ENCODE results near the gene BAK1.

The BAK1 gene

DNA sequence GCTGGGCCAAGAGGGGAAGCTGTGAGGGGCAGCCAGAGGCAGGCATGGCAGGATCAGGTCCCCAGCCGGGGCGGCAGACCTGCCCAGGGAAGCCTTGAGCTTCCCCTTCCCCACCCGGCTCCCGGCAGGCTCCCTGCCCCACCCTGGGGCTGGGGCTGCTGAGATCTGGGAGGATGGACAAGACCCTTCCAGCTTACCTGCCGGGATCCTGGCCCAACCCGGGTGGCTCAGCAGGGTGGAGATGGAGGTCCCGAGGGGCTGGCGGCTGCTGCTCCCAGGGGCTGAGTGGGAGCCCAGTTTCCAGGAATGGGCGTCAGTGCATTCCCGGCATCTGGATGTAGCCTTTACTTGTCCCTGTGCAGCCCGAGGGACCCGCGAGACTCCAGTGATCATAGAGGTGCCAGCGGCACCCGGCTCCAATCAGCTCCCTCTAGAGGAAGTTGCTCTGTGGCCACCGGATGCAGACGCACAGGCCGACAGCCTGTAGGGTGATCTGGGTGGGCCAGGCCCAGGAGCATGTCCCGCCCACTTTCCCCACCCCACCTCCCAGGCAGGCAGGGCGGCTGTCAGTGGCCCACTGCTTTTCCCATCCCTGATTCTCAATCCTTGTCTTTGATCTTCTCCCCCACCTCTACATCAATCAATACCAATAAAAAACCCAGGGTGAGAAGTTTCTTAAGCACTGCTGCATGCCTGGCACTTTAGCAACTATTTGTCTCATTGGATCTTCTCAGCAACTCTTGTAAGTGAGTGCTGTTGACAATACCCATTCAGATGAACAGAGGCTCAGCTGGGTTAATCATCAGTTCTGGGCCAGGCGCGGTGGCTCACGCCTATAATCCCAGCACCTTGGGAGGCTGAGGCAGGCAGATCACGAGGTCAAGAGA, at the start of gene BAK1:
TSS of gene BAK1 (minus strand) at position 449 of the 887 bp plus-strand sequence. CDS start 2,672 bp downstream, outside the sequence.
- DNase-seq, result peak; percentile 88

DNA sequence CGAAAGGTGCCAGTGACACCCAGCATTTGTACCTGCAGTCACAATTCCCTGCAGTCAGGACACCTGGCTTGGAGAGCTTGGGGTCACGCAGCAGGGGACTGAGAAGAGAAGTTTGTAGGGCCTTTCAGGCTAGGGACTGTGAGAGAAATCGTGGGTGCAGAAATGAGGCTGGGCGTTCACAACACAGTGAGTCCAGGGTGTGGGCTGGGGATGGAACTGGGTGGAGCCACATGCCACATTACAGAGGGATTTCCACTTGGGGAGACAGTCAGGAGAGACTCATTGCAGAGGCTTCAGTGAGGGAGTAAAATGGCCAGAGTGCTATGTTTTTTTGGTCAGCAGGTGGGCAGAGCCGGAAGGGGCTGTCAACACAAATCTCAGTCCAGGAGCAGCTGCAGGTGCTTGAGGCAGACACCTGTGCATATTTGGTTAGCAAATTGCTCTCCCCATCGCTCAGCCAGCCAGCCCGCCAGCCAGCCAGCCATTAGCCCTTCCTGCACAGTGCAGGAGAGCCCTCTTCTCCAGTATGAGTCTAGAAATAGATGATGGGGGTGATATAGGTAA, 48.4 kb upstream of the BAK1 start:
- no peak for DNase-seq

DNA sequence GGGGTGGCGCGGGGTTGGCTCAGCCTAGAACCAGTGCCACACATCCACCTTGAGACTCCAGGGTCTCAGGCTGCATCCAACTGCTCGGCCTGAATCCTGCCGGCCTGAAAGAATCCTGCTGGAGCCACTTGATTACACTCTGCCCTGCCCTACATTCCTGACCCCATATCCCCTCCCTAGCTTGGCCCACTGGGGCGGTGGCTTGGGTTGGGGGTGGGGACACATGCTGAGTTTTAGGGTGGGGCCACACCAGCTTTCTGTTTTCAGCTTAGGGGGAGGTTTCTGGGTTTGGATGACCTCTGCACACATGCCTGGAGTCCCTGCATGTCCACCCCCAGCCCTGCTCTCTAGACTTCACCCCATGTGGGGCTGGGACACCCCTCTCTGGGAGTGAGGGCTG, 47.8 kb upstream of the BAK1 start:
- no peak for DNase-seq

DNA sequence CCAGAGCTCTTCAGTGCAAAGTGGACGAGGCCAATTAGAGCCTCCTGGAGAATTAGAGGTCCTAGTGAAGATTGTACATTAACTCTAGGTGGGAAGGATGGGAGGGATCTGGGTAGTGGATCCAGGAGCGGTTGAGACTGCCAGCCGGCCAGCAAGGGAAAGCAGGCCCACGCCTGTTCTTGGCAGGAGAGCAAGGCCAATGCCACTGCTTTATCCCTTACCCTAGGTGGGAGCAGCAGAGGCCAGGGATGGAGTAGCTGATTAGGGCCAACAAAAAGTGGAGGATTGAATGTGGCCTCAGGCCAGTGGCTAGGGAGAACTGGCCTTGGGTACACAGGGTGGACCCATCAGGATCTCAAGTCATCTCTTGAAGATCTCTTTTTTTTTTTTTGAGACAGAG, 44.8 kb upstream of the BAK1 start:
- DNase-seq, result no peak

DNA sequence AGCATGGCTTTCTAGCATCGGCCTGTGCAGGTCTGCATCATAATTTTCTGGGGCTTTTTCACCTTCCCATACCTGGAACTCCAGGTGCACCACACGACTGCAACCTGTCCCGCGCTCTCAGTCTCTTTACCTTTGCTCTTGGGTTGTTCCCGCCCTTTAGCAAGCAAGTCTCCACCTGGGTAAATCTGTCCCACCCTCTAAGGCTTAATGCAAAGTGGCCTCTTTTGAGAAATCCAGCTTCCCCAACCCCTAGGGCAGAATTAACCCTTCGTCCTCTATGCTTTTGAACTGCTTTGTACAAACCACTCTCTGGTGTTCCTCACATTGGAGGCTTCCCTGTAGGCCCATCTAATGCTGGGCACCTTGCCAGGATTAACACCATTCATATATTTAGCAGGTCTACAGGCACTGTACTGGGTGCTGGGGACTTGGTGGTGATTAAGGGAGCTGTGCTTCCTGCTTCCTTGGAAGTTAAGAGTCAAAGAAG, 43.9 kb upstream of the BAK1 start:
- DNase-seq, result no peak

DNA sequence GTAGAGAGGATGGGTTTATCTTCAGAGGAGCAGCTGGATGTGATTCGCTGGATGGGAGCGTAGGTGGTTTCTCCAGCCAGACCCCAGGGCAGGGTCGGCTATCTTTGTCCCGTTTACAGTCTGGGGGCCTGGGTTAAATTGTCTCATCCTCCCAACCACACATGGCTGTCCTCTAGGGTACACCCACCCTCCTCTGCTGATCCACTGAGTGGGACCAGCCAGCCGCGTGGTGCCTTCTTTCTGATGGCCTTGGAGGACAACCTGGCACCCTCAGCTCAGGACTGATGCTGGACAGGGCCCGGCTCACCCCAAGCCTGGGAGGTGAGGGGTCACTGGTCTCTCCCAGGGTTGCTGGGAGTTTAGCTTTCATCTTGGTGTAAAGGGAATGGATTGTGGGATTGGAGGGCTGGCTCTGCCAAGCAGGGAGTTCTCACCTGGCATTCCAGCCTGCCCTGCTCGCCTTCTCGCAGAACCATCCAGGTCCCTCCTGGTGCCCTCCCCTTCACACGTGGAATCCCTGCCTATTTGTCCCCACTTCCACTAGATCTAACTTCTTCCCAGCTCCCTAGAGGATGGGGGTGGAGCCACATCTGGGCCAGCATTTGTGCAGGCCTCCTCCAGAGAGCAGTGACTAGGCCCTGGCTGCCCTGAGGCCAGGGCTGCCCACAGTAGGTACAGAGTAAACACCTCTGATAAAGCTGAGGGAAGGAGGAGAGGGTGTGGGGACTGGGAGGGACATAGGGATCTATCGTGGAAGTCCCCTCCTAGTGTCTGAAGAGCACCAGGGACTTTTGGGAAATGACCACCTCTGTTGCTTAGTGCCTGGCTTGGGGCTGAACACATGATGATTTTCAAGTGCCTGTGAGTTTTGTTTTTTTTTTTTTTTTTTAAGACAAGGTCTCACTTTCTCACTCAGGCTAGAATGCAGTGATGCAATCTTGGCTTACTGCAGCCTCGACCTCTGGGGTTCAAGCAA, 42.7 kb upstream of the BAK1 start:
- DNase-seq, result no peak

DNA sequence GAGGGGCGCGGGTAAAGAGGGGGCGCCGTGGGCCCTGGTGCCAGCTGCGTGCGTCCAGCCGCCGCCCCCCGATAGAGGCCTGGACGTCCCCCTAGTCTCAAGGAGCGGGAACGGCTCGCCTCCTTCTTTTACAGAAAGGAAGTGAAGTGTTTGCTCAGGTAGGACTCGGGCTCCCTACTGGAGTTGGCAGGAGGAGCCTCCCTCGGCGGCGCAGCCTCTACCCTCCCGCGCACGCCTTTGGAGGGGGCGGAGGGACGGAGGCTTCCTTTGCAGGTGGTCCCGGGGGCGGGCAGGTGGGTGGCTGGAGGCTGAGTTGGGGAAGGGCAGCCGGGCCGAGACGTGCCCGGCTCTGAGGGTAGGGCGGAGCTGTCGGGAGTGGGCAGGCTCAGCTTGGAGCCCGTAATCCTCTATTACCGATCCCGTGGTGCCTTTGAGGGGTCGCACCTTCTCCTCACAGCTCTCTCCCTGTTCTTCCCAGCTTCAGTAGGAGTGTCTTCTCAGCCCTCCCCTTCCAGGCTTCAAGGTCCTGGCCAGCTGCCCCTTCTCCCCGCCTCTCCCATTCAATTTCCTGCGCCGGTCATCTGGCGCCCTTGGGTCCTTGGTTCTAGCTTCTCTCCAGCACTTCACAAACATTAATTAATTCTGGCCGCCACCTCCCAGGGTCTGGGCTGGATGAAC, 41.8 kb upstream of the BAK1 start:
- DNase-seq, result no peak

DNA sequence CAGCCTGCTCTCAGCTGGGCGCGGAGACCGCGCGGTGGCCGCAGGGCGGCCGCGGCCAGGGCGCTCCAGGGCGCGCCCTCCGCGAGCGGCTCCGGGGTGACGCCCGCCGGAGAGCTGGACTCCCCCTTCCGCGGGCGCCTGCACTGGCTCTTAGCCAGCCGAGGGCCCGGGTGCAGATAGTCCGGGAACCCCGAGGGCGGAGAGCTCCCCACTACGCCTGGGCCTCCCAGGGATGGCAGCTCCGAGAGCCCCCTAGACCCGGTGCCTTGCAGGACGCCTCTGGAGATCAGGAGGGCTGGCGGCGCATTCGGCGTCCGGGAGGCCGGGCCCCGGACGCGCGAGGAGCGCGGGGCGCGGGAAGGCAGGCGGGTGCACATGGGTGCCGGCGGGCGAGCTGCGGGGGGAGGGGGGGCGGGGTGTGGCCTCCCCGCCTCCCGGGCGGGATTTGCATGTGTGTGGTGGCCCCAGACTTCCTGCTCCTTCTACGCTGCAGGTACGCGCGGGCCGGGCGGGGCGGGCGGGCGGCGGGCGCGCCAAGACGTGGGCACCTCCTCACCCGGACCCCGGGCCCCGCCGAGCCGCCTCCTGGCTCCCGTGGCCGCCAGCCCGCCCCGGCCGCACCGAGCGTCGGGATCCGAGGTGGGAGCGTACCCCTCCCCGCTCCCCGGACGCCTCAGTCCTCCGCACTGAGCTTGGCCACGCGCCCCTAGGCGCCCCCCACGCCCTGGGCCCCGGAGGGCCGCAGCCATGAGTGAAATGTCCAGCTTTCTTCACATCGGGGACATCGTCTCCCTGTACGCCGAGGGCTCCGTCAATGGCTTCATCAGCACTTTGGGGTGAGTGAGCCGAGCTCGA, 41.0 kb upstream of the BAK1 start, which contains the start of gene ITPR3:
TSS of gene ITPR3 (plus strand) at position 467 of the 855 bp plus-strand sequence. CDS start at position 748, 281 bp downstream.
- peak; percentile 67 for DNase-seq

DNA sequence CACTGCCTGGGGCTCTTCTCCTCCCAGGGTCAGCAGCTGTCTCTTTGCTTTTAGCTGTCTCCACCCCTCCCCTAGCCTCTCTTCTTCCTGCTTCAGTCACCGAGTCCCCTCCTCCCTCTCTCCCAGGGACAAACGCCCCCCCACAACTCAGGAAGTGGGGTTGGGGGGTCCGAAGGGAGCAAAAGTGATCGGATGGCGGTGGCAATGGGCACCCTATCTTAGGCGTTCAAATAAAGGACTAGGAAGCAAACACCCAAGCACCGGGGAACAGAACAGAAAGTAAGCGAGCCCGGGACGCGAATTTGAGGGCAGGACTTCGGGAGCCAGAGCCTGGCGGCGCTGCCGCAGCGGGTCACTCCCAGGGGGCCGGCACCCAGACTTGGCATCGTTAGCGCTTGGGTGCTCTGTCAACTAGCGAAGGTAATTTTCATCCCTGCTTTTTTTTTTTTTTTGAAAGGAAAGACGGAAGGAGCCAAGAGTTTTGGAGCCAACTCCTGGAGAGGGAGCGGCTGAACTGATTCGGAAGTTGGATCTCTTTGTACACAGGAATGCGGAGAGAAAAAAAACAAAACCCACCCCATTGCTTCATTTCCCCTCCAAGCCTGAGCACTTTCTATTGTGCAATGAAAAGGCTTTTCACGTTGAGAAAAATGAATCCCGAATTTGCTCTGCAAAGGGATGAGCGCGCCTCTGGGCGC, 40.2 kb upstream of the BAK1 start:
- DNase-seq, result peak; percentile 67

DNA sequence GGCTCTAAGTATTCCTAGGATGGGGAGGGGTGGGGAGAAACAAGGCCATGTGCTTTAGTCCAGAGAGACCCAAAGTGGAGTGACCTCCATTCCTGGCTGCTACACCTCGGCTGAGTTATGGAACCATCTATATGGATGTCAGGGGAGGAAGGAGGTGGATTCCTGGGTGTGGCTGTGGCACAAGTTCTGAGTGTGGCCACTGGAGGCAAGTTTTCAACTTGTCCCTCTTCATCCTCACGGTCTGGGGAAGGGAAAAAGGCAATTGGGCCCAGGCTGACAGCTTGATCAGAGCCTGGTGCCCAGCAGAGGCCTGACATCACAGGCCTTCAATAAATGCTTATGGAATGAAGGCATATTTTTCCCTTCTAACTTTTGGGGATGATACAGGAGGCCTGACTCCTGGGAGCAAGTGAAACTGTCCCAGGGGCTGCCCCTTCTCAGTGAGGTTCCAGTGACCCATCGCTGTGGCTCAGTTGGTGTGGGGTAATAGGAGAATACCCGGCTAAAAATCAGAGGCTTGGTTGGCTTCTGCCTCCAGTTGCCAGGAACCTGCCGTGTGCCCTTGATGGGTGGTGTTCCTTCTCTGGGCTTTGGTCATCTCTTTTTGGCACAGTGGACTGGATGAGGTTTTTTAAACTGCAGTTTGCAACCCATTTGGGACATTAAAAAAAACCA, 39.2 kb upstream of the BAK1 start:
- DNase-seq, result no peak

DNA sequence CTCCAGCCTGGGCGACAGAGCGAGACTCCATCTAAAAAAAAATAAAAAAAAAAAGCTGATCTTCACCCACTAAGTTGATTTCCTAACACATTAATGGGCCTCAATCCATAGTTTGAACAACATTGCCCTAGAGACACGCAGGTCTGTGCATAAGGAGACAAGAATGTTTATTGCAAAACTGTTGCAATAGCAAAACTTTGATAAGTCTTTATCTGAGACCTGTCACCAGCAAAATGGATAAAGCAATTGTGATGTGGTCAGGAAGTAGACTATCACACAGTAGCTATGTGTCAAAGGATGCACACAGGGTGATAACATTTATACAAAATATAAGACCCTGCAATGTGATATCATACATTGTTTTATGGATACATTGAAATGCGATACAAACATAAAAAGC, 36.8 kb upstream of the BAK1 start:
- no peak for DNase-seq

DNA sequence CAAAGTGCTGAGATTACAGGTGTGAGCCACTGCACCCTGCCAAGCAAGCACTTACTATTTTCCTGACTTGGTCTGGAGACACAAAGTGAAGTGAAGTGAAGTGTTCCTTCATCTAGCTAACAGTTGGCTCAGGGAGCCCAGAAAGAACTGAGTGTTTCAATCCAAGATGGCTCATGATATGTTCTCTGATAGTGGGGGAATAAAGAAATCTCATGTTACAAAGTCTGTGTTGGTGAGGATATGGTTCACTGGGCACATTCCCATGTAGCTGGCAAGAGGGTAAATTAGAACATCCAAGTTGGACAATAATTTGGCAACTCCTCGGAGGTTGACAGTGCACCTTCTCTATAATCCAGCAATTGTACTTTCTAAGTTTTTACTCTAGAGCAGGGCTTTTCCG, 36.0 kb upstream of the BAK1 start:
- DNase-seq, result no peak

DNA sequence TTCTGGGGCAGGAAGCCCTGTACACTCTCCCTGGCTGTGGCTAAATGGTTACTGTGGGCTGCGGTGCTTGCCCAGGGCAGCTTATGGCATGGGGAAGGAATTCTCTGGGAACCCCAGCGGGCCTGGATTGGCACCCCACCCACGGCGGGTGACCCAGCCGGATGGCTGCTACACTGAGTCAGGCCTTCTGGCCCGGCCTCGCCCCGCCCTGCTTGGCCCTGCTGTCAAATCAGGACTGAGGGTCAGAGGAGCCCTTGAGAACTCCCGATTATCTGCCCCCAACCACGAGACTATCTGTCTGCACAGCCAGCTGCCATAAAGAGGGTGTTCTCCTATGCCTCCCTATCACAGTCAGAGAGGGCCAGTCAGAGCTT, 33.7 kb upstream of the BAK1 start:
- no peak for DNase-seq

DNA sequence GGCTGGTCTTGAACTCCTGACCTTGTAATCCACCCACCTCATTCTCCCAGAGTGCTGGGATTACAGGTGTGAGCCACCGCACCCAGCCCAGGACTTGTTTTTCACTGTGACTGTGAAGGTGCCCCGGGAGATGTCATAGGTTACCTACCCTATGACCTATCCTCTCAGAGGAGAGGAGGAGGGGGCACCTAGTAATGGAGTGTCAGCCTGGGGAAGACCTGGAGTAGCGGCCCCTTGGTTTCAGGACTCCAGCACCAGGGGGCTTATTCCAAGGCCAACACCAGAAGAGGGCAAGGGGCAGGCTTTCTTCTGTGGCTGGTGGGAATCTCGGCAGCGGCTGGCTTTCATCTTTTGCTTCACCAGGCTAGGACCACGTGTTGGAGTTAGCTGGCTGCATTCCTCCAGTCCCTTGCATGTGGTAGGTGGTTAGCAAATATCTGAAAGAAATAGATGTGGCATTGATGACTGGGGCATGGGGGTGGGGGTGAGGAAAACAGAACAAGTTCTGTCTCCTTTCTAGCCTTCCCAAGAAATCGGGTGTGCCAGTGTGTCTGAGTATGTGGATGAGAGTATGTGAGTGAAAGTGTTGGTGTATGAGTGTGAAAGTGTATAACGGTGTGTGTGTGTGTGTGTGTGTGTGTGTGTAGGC, 33.2 kb upstream of the BAK1 start:
- no peak for DNase-seq

DNA sequence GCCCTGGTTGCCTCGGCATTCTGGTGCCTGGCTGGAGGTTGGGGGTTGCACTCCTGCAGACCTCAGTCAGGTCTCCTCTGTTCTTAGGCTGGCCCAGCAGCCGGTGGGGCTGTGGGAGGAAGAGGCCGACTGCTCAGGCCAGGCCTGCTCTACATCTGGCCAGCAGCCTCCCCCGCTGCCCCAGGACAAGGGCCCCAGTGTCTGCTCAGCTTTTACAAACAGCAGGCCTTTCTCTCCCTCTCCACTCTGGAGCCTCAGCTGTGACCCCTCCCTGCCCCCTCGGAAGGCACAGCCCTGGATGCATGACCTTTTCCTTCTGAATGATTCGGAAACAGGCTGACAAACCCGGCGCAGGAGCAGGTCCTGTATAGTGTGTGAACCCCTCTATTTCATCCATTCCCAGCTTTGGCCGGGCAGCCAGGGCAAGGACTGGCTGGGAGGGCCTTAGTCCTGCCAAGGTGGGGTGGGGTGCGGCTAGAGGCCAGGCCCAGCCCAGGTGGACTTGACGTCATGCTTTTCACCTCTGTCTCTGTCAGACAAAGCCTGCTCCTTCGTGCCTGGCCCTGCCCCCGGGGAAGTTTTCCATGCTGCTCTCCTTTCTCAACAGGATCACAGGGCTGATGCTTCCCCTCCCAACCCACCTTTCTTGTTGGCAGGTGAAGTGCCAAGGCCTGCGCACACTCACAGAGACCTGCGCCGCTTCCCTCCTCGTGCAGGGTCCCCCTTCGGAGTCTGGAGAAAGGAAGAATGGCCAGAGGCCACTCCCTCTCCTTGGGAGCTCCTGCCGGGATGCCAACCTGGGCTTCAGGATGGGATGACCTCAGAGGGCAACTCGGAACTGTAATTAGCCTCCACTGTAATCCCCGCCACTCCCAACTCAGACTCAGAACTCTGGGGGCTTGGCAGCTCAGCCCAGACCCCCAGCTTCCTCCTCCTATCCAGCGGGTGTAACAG, 31.0 kb upstream of the BAK1 start:
- peak; percentile 58 for DNase-seq

DNA sequence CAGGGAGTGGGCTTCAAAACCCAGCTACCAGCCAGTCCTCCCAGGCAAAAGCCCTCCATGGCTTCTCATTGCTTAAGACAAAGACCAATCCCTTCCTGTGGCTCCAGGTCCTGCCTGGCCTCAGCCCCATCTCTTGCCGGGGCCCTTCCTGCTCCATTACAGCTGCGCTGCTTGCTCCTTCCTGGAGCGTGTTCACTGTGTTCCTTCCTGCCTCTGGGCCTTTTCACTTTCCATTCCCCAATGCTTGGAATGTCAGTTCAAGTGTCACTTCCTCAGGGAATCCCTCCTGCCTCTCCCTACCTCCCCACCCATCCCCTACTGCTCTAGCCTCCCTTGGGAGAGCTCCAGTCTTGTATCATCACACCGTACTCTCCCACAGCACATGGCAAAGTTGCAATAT, 30.0 kb upstream of the BAK1 start:
- no peak for DNase-seq

DNA sequence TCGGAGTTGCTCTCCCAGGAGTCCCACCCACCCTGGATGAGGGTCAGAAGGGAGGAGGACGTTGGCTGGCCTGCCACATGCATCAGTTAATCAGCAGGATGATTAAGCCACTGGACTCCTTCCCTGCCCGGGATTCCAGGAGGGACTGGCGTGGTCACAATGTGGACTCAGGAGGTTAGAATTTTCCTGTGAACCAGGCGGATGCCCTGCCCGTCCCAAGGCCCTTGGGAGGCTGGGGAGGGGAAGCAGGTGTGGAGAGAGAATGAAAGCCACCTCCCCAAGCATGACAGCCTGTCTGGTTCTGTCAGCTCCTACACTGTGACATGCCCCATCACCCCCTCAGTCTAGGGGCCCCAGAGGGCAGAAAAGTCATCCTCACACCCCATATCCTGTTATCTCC, 29.5 kb upstream of the BAK1 start:
- DNase-seq, result no peak

DNA sequence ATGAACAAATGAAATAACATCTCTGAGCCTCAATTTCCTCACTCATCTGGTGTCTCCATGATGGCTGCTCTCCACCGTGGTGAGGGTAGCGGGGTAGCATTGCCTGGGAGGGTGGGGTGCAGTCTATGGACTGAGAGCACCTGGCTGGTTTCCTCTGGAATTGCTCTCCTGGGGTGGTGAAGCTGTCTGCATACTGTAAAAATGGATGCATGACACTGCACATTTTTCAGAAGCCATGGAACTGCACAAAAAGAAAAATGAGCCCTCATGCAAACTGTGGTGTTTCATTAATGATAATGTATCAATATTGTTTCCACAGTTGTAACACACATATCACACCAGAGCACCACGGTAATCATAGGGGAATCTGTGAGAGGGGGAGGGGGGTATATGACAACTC, 28.9 kb upstream of the BAK1 start:
- DNase-seq, result no peak

DNA sequence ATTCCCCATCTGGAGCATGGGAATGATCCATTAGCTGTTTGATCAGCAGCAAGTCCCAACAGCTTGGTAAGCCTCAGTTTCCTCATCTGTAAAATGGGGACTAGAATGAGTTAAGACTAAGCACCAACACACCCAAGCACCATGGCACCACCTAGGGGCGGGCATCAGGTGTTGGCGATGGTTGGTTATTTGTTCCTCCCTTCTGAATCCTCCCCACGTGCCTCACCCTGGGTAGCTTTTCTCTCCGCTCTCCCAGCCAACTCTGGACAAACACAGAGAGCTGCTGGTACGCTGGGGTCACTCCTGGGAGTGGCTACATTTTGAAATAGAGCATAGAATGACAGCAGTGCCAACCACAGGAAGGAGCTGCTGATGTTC, 27.7 kb upstream of the BAK1 start:
- DNase-seq, result no peak
